HG03060 (cell line): ENCODE data around the gene PDE4DIP.
"Not testable (repeated sequence)": the region's sequence is repeated elsewhere in the genome, so short reads cannot be mapped to it uniquely, and the experiment has no call there.

ENCODE experiments used
- ATAC-seq: cut with Tn5 transposase; IDR thresholded peaks from one replicate; pipeline ENCODE4 v1.9.1; 2021; ENCODE audit warnings: low read depth, moderate number of reproducible peaks; ENCODE audit not compliant: unreplicated experiment

PDE4DIP gene

GRCh38 chr1:148868924-148869633 lies 24.9 kb downstream of the PDE4DIP start:
- ATAC-seq: not testable (repeated sequence)

GRCh38 chr1:148869634-148869961 lies 25.4 kb downstream of the PDE4DIP start:
- ATAC-seq: not testable (repeated sequence)

GRCh38 chr1:148874408-148875388 lies 30.5 kb downstream of the PDE4DIP start:
- ATAC-seq: not testable (repeated sequence)

DNA sequence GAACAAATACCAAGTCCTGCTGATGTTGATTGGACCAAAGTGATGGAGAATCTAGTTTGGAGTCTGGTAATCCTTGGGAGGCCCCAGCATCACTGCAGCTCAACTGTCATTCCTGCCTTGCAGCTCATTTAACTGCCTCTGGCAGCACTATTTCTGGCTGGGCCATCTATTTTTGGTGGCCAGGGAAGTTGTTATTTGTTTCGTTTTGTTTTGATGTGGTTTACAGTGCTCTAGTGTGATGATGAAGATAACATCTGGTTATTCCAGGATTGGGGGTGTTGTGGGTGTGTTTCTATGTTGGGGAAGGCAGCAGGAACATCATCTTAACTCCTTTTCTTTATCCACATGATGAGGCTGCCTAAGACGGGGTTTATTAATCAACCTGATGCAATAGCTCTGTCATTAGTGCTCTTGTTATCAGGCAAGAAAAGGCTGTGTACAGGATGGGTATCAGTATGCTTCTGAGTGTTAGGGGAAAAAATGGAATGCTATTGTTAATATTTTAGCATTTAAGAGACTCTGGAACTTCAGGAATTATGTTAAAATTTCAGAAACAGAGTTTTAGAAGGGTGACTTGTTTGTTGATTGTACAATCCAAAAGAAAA lies 35.7 kb downstream of the PDE4DIP start:
- not testable (repeated sequence) for ATAC-seq

DNA sequence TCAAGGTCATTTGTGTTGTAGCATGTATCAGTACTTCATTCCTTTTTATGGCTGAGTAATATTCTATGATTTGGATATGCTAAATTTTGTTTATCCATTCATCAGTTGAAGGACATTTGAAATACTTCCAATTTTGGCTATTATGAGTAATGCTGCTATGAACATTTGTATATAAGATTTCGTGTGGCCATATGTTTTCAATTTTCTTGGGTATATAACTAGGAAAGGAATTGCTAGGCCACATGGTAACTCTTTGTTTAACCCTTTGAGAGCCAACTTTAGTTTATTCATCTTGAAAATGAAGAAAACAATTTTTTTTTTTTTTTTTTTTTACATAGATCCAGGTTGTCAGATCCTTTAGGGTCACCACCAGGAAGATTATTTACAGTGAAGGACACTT lies 37.0 kb downstream of the PDE4DIP start:
- ATAC-seq: not testable (repeated sequence)

- ATAC-seq: not testable (repeated sequence)
These were observed 41.0 kb downstream of the PDE4DIP start for GRCh38 chr1:148885219-148885618.

DNA sequence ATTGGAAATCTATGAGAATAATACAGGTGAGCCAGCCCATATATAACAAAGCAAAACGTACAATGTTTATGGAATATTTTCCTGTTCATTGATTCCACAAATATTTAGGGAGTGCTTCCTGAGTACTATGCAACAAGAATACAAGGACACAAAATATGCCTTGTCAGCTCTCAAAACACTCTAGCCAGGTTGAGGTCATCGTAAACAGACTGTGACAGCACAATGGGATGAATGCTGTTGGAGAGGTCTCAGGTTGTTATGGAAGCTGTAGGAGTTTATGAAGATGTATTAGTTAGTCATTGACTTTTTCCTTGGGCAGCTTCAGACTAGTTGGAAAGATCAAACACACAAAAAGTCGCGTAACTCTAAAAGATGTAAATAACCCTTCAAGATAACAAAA lies 42.1 kb downstream of the PDE4DIP start:
- ATAC-seq: not testable (repeated sequence)

- ATAC-seq: not testable (repeated sequence)
These were observed 44.4 kb downstream of the PDE4DIP start for GRCh38 chr1:148888597-148888996.

DNA sequence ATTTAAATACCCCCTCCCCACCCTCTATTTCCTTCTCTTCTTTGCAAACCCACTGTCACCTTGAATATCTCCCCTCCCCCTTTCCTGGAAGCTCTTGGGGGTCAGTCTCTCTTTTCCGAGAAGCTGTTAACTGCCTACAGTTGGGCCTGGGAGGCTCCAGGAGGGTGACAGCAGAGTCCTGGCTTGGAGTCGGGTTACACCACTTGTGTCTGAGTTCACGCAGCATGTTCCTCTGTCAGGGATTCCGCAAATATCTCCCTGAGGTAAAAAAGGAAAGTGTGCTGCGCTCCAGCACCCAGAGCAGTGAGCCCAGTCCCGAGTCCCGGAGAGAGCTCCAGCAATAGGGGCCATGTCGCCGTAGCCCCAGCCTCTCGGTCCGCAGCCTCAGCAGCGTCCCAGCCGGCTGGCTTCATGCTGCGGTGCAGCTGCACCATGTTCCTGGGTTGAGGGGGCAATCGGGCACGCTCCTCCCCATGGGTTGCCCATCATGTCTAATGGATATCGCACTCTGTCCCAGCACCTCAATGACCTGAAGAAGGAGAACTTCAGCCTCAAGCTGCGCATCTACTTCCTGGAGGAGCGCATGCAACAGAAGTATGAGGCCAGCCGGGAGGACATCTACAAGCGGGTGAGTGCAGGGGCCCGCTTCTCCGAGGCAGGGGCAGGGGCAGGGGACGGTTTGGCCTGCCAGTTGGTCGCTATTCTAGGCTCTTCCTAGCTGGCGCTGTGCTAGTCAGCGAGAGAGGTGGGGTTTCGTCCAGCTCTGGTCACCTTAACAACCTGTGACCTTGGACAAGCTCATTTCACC lies 45.2 kb downstream of the PDE4DIP start:
- not testable (repeated sequence) for ATAC-seq

DNA sequence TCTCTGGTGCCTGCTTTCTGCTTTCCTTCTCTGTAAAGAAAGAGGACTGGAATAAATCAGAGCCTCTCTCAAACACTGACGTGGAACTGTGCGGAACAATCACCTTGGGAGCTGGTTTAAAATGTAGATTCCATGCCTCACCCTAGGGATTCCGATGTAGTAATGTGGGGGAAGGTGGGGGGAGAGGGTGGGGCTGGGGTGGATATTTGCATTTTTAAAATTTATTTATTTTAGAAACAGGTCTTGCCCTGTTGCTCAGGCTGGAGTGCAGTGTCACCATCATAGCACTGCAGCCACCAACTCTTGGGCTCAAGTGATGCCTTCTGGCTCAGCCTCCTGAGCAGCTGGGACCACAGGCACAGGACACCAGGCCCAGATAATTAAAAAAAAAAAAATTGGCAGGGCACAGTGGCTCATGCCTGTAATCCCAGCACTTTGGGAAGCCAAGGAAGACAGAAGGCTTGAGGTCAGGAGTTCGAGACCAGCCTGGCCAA lies 45.9 kb downstream of the PDE4DIP start:
- ATAC-seq: not testable (repeated sequence)

- ATAC-seq: not testable (repeated sequence)
These were observed 50.4 kb downstream of the PDE4DIP start for GRCh38 chr1:148894360-148895352.

- ATAC-seq: not testable (repeated sequence)
These were observed 55.8 kb downstream of the PDE4DIP start for GRCh38 chr1:148900026-148900425.

- not testable (repeated sequence) for ATAC-seq
These were observed 56.5 kb downstream of the PDE4DIP start for GRCh38 chr1:148900691-148901090.

DNA sequence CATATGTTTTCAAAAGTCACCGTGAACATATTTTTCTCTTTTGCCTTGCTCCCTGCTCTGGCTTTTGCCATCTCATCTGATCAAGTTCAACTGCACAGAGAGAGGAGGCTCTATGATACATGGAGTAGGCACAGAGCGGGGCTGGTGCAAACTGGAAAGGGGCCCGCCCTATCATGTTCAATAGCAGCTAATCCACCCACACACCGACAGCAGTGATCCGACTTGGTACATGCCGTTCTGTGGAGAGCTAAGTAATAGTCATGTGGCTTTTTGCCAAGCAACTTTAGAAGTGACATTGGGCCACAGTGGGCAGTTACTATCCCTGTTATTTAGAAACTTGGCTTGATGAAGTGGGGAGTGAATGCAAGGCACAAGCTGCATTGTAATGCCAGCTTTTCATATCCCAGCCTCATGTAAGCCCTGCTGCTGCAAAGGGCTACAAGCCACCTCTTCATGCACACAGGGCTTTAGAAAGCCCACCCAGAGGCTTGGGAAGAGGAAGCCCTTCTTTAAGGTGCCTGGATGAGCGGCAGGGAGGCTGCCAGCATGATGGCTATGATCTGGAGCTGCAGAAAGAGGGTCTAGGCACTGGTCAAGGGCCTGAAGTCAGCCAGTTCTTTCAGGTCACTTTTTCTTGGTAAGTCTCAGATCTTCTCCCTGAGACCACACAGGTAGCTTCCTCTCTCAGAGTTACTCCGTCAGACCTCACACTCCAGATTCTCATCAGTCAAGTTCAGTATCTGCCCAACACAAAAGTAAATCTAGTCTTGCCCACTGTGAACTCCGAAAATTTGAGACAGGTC lies 57.1 kb downstream of the PDE4DIP start:
- ATAC-seq: not testable (repeated sequence)

- not testable (repeated sequence) for ATAC-seq
These were observed 57.7 kb downstream of the PDE4DIP start for GRCh38 chr1:148901953-148902341.

DNA sequence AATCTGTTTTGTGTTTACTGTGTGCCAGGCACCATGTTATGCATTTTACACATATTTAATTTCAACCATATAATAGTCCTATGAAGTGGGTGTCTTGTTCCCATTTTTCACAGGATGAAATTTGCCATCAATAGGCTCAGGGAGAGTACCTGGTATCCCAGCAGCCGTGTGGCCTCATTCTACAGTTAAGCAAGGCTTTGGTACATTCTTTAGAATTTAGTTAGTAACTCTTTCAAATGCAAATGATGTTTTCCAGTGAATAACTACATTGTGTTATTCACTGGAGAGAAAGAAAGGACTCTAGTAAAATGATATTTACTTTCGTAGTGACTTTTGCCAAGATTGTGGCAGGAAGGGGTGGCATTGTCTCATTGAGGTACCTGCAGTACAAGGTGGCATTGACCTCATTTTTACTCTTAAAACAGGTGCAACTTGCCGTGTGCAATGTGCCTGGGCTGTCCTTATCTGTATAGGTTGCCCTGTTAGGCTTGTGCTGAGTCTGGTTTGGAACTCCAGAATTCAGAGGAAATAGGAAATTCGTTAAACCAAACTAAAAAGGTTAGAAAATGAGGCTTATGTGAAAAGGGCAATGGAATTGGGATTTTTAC lies 65.1 kb downstream of the PDE4DIP start:
- not testable (repeated sequence) for ATAC-seq

DNA sequence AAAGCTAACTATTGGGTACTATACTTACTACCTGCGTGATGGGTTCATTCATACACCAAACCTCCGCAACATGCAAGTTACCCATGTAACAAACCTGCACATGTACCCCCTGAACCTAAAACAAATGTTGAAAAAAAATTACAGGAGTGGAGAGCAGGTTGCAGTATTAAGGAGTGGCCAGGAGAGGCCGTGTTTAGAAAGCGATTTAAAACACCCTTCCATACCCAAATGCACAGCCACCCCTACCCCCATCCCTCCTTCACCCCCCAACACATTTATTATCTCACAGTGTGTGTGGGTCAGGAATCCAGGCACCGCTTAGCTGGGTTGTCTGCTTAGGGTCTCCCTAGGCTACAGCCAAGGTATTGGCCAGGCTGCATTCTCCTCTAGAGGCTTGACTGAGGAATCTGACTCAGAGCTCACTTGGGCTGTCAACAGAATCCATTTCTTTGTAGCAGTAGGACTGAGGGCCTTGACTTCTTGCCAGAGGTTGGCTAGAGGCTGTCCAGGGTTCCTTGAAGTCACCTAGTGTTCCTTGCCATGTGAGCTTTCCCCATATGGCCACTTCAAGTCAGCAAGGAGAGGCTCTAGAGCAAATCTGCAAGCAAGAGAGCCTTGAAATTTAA lies 67.2 kb downstream of the PDE4DIP start:
- not testable (repeated sequence) for ATAC-seq
